RWPE1 (cell line): ENCODE measurements around the gene ZNF560.

Experiments
- CTCF ChIA-PET: fragments of 350-600 bp; sonication (Branson Sonifier 250); formaldehyde crosslinking; extraction: SDS; loops from one replicate; lab custom pipeline; 2021; lab: Yijun Ruan, JAX
- POLR2A ChIA-PET: fragments of 400-600 bp; formaldehyde crosslinking; extraction: SDS; loops from one replicate; lab custom pipeline; 2020; ENCODE audit warnings: antibody characterized with exemption; ENCODE audit not compliant: low non-redundant PET; lab: Yijun Ruan, JAX
- DNase-seq: peaks from one replicate; pipeline ENCODE4 v3.0.0; 2012; ENCODE audit warnings: low spot score
- H3K27ac ChIP-seq: fragments of 450-650 bp; 2 replicates; pipeline ENCODE4 v1.5.1; 2017
- CTCF ChIP-seq: fragments of 450-650 bp; conservative IDR thresholded peaks from 2 replicates; pipeline ENCODE4 v1.5.1; 2017; ENCODE audit warnings: low read depth, mild to moderate bottlenecking

Gene ZNF560

GRCh38 chr19:9485140-9485539, 13.3 kb downstream of the ZNF560 start:
- POLR2A ChIA-PET = no interaction called here
- CTCF ChIA-PET = interaction anchor here (0.5 to 0.7 kb wide), 2 partner anchors 297 to 320 kb away, joined by 3 to 5 read pairs; no protein-coding TSS in a partner anchor
- no peak for DNase-seq
- TF ChIP-seq CTCF = no peak
- H3K27ac ChIP-seq = no peak overlapping the region

- no peak for DNase-seq
- CTCF ChIA-PET = no interaction called here
- POLR2A ChIA-PET = no interaction called here
- no peak overlapping the region for H3K27ac ChIP-seq
- TF ChIP-seq CTCF = no peak
Observed at GRCh38 chr19:9474975-9475374, 23.4 kb downstream of the ZNF560 start.

GRCh38 chr19:9467161-9467560, 31.3 kb downstream of the ZNF560 start:
- TF ChIP-seq CTCF = no peak
- CTCF ChIA-PET = no interaction called here

GRCh38 chr19:9461938-9462337, 36.5 kb downstream of the ZNF560 start:
- CTCF ChIA-PET = no interaction called here
- POLR2A ChIA-PET = no interaction called here
- TF ChIP-seq CTCF = no peak
- DNase-seq = no peak
- H3K27ac ChIP-seq = no peak overlapping the region

More at GRCh38 chr19:9467161-9467560, 31.3 kb downstream of the ZNF560 start:
- H3K27ac ChIP-seq = no peak overlapping the region
- POLR2A ChIA-PET = no interaction called here
- DNase-seq = no peak

- ChIA-PET POLR2A (no interaction called here), CTCF (no interaction called here)
- H3K27ac ChIP-seq = no peak overlapping the region
- no peak for TF ChIP-seq CTCF
- no peak for DNase-seq
Observed at GRCh38 chr19:9456018-9456689, 42.3 kb downstream of the ZNF560 start.

- DNase-seq = no peak
- no peak overlapping the region for H3K27ac ChIP-seq
- no peak for TF ChIP-seq CTCF
- CTCF ChIA-PET = interaction anchor here (0.7 kb wide), 1 partner anchor 19 kb away, joined by 3 read pairs; the partner anchor contains the start of gene ZNF266
- POLR2A ChIA-PET = no interaction called here
Observed at GRCh38 chr19:9453953-9454352, 44.5 kb downstream of the ZNF560 start.
